Spleen (tissue), 7 donors: ENCODE measurements around the gene TMEM184A.

ENCODE experiments used
- POLR2A ChIP-seq, 3 donors: fragments of 450-650 bp; IDR thresholded peaks; one replicate each; pipeline ENCODE4 v1.5.1; 2017; ENCODE audit warnings: antibody characterized with exemption in 3 of 3, mild to moderate bottlenecking in 1 of 3
- TF ChIP-seq, protein P1 (sequence below), 11 experiments: fragments of 200-600 bp in 7 of 11; fragments of 450-650 bp in 4 of 11; sonication (generic) in 4 of 11; IDR thresholded peaks in 8 of 11; conservative IDR thresholded peaks in 3 of 11; 1 replicate in 7 of 11; 2 replicates in 4 of 11; pipeline versions ENCODE4 v1.4.0 to v1.8.0; 2016 to 2021; ENCODE audit warnings: antibody characterized with exemption in 11 of 11, inconsistent platforms in 4 of 11, mild to moderate bottlenecking in 1 of 11
- donor health status: DM: no; HTN: no; CAD: no; lungs with moderate emphysema.
- donor health status: DM: no; HTN: no; CAD: no.
- donor health status: DM: no; HTN: no; CAD: no.

DNA sequence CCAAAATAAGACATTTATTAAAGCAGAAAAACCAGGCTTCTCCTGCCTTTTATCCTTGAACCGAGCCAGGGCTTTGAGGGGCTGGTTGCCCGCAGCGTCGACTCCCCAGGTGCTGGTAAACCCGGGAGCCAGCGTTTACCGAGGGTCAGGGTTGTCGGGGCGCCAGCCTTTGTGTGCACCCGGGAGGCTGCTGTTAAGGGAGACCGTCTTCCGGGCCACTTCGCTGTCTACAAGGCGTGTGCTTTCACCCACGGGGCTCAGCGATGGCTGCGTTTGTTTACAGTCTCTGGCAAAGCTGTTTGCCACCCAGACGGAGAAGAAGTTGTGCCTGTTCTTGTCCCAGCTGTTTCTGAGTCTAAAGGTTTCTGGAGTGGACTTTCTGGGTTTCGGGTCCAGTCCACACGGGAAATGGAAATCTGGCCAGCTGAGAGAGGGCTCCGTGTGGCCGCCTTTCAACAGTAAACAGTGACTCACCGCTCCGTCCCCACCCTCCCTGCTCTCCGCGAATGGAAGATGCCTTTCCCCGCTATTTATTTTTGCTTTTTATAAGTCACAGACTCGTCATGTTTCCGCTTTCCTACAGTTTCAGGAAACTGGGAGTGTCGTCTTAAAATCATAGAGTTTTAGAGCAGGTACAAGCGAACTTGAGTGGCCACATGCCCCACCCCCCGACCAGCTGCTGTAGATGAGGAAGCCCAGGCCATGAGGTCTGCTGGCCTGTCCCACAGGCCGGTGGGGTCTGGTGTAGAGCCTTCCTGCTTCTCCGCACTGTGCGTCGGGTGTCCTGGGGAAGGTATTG lies 23.4 kb downstream of the TMEM184A start:
- TF ChIP-seq, protein P1, sequence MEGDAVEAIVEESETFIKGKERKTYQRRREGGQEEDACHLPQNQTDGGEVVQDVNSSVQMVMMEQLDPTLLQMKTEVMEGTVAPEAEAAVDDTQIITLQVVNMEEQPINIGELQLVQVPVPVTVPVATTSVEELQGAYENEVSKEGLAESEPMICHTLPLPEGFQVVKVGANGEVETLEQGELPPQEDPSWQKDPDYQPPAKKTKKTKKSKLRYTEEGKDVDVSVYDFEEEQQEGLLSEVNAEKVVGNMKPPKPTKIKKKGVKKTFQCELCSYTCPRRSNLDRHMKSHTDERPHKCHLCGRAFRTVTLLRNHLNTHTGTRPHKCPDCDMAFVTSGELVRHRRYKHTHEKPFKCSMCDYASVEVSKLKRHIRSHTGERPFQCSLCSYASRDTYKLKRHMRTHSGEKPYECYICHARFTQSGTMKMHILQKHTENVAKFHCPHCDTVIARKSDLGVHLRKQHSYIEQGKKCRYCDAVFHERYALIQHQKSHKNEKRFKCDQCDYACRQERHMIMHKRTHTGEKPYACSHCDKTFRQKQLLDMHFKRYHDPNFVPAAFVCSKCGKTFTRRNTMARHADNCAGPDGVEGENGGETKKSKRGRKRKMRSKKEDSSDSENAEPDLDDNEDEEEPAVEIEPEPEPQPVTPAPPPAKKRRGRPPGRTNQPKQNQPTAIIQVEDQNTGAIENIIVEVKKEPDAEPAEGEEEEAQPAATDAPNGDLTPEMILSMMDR (IDR thresholded peaks at IDR 0.05 in 8 of 11, conservative IDR thresholded peaks at IDR 0.05 in 3 of 11): no peak
- TF ChIP-seq POLR2A (IDR thresholded peaks at IDR 0.05): no peak
